GM18505 (cell line): ENCODE results near the gene BSPRY.
"Not testable (repeated sequence)": the region's sequence is repeated elsewhere in the genome, so short reads cannot be mapped to it uniquely, and the experiment has no call there.

Experiments used
- ATAC-seq: cut with Tn5 transposase; IDR thresholded peaks from one replicate; pipeline ENCODE4 v1.9.1; 2021; ENCODE audit not compliant: unreplicated experiment
- POLR2A ChIP-seq: IDR thresholded peaks from 4 replicates; pipeline ENCODE4 v1.6.1; 2011; ENCODE audit warnings: borderline replicate concordance; ENCODE audit not compliant: insufficient read depth, insufficient read length; ENCODE audit errors: extremely low read depth

BSPRY gene

GRCh38 chr9:113401027-113401792 is 51.9 kb downstream of the BSPRY start, which contains the start of gene ALAD:
TSS of gene ALAD (minus strand) at chr9:113401284. CDS start at chr9:113393559, 7,725 bp downstream.
- peak; percentile 75 for TF ChIP-seq POLR2A

GRCh38 chr9:113403646-113404045 is 54.3 kb downstream of the BSPRY start:
- no peak for ATAC-seq
- TF ChIP-seq POLR2A = no peak

More at GRCh38 chr9:113401027-113401792, 51.9 kb downstream of the BSPRY start, which contains the start of gene ALAD:
- ATAC-seq = peak; percentile 99

GRCh38 chr9:113406353-113406752 is 57.0 kb downstream of the BSPRY start:
- ATAC-seq = not testable (repeated sequence)

GRCh38 chr9:113406873-113407511 is 57.7 kb downstream of the BSPRY start:
- not testable (repeated sequence) for ATAC-seq

GRCh38 chr9:113409481-113409880 is 60.1 kb downstream of the BSPRY start:
- no peak for TF ChIP-seq POLR2A

GRCh38 chr9:113409883-113410206 is 60.5 kb downstream of the BSPRY start:
- TF ChIP-seq POLR2A = no peak
- ATAC-seq = peak; percentile 6

More at GRCh38 chr9:113409481-113409880, 60.1 kb downstream of the BSPRY start:
- no peak for ATAC-seq

- ATAC-seq = peak; percentile 93
- TF ChIP-seq POLR2A = peak; percentile 82
Measured at GRCh38 chr9:113410207-113410864, 61.0 kb downstream of the BSPRY start, which contains the start of the genes C9orf43 and POLE3. TSS of gene C9orf43 (plus strand) at chr9:113410747. CDS start at chr9:113413494, 2,747 bp downstream. TSS of gene POLE3 (minus strand) at chr9:113410675. CDS start at chr9:113410293, 382 bp downstream.

GRCh38 chr9:113416149-113416721 is 66.9 kb downstream of the BSPRY start:
- TF ChIP-seq POLR2A = no peak
- ATAC-seq = peak; percentile 89

GRCh38 chr9:113417370-113417769 is 68.0 kb downstream of the BSPRY start:
- ATAC-seq = no peak
- no peak for TF ChIP-seq POLR2A
